GM19240 (cell line): ENCODE measurements around the gene NINL.
"Not testable (repeated sequence)": the region's sequence is repeated elsewhere in the genome, so short reads cannot be mapped to it uniquely, and the experiment has no call there.

Source experiments
- DNase-seq: peaks from one replicate; pipeline ENCODE4 v3.0.0; 2011; ENCODE audit warnings: low spot score; ENCODE audit not compliant: insufficient read length

NINL gene

DNA sequence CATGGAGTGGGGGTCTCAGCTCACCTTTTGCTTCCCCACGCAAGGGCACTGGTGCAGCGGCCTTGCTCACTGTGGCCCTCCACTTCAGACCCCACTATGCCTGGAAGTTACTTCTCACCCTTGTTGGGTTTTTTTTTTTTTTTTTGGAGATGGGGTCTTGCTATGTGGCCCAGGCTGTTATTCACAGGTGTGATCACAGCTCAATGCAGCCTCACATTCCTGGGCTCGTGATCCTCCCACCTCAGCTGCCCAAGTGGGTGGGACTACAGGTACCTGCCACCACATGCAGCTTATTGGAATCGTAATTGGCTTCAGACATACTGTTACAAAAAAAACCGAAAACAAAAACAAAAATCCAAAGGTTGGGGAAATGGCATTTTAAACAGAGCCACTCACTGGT is 32.4 kb downstream of the NINL start:
- DNase-seq = no peak

DNA sequence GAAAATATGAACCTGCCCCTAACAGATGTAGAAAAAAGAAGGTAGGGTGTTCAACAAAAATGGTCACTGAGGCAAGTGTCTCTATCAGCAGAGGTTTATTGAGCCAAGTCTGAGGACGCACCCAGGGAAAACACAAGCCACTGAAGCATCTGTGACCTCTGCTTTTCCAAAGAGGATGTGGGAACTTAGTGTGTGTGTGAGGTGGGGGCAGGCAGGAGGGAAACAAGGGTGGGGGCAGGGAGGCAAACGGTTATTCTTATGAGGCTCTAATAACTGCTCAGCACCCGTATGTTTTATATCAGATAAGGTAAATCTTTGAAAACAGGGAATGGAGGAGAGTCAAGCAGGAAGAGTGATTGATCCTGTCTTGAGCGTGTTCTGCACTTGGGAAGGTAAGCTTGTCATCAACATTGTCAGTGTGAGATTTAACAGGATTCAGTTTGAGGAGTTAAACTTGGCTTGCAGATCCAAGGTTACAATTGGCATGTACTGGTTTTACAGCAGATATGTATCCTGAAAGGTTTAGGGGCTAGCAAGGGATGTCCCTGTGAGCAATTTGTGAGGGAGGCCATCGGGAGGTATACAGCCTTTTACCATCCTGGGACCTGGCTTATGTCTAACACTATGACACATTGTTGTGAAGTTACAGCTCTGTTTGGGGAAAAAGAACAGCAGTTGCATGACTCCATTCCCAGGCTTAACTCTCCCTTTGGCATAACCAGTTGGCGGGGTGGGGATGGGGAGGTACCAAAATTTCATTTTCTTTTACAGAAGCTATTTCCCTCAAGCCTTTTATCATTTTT is 33.7 kb downstream of the NINL start:
- no peak for DNase-seq

DNA sequence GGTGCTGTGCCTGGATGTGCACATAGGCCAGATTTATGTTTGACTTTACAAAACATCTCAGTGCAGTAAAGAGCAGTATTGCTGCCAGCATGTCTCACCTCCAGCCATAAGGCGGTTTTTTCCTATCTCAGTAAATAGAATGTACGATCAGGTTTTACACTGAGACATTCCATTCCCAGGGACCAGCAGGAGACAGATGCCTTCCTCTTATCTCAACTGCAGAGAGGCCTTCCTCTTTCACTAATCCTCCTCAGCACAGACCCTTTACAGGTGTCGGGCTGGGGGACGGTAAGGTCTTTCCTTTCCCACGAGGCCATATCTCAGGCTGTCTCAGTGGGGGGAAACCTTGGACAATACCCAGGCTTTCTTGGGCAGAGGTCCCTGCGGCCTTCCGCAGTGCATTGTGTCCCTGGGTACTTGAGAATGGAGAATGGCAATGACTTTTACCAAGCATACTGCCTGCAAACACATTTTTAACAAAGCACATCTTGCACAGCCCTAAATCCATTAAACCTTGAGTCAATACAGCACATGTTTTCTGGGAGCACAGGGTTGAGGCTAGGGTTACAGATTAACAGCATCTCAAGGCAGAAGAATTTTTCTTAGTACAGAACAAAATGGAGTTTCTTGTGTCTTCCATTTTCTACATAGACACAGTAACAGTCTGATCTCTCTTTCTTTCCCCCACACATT is 34.5 kb downstream of the NINL start:
- not testable (repeated sequence) for DNase-seq

DNA sequence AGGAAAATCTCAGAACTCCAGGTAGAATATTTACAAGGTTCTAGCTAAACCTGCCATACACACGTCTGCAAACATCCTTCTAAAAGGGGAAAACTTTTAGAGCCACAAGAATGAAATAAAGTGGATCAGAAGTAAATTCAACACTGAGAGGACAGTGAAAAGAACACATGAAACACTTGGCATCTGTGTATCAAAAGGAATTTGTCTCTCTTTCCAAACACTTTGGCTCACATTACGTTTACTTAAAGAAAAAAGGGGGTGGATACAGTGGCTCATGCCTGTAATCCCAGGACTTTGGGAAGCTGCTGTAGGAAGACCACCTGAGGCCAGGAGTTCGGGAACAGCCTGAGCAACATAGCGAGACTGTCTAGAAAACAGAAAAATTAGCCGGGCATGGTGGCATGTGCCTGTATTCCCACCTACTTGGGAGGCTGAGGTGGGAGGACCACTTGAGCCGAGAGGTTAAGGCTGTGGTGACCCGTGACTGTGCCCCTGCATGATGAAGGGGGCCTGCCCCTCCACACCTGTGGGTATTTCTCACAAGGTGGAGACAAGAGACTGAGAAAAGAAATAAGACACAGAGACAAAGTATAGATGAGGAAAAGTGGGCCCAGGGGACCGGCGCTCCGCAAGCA is 35.4 kb downstream of the NINL start:
- DNase-seq = no peak

DNA sequence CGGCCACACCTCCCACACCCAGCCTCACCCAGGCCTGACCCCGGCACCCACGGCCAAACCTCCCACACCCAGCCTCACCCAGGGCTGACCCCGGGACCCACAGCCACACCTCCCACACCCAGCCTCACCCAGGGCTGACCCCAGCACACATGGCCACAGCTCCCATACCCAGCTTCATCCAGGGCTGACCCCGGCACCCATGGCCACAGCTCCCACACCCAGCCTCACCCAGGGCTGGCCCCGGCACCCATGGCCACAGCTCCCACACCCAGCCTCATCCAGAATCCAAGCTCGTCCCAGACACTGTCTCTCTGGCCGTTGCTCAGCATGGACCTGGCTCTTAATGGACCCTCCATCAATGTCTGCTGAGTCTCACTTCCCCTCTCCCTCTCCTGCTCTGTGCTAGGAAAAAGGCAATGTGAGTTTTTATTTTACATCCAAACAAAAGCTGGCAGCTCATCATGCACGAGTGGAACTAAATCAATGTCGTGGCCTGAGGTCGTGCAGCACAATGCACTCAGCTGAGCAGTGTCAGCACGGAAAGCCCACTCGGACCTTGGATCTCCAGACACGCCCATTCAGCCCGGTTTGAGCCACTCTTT is 36.1 kb downstream of the NINL start:
- DNase-seq = no peak

DNA sequence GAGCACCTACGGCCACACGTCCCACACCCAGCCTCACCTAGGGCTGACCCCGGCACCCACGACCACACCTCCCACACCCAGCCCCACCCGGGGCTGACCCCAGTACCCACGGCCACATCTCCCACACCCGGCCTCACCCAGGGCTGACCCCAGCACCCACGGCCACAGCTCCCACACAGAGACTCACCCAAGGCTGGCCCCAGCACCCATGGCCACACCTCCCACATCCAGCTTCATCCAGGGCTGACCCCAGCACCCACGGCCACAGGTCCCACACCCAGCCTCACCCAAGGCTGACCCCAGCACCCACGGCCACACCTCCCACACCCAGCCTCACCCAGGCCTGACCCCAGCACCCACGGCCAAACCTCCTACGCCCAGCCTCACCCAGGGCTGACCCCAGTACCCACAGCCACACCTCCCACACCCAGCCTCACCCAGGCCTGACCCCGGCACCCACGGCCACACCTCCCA is 36.7 kb downstream of the NINL start:
- no peak for DNase-seq

DNA sequence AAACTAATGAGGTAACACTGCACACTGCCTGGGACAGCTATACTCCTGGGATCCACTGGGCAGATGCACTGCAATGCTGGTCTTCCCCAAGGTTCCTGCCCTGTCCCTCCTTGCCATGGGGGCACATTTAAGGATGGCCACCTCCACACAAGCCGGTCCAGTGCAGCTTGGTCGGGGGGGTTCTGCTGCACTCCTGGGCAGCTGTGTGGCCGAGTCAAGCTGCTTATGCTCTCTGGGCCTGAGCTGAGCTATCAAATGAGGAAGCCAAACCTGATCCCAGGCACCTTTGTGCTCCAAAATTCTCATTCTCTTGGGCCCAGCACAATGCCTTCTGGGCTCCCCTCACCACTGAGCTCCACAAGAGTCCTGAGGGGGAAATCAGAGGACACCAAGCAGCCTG is 37.3 kb downstream of the NINL start:
- DNase-seq = no peak

DNA sequence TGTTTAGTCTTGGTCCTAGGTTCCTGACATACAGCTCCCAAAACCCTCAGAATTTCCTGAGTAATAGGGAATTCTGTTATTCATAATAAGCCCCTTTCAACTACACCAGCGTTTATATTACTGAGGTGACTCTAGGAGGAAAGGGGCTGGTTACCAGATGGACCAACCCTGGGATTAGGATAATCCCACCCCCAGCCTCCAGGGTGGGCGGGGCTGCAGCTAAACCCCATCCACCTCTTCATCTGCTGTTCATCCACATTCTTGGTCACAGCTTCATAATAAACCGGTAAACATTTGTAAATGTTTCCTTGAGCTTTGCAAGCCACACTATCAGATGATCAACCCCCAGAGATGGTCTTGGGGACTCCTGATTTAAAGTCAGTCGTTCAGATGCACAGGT is 38.3 kb downstream of the NINL start:
- no peak for DNase-seq

DNA sequence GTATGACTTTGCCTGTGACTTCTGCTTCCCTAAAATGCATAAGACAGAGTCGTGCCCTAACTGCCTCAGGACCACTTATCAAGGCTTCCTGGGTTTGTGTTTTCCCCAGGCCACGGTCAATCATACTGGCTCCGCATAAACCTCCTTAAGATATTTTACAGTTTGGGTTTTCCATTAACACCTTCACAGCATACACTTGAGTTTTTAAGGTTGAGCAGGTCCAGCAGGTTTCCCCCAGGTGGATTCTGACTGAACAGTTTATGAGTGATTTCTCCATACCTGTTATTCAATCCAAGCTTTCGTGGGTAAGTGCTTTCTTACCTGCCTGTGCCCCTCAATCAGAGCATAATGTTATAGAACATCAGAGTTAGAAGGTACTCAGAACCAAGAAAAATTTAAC is 39.3 kb downstream of the NINL start:
- DNase-seq = no peak

DNA sequence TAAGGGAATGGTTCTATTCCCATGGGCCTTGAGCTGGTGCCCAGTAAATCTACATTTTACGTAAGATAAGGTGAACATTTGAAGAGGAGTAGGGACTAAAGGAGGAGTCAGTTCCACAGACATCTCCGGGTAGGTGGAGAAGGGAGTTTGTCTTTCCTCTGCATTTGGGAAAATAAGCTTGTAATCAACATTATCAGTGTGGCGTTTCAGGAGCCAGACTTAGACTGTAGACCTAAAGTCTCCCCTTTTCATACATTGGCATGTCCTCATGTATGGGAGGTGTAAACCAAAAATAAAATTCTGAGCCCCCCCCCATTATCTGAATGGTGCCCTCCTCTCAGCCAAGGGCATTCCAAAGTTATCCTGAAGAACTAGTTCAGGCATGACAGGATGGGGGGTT is 40.2 kb downstream of the NINL start:
- no peak for DNase-seq

DNA sequence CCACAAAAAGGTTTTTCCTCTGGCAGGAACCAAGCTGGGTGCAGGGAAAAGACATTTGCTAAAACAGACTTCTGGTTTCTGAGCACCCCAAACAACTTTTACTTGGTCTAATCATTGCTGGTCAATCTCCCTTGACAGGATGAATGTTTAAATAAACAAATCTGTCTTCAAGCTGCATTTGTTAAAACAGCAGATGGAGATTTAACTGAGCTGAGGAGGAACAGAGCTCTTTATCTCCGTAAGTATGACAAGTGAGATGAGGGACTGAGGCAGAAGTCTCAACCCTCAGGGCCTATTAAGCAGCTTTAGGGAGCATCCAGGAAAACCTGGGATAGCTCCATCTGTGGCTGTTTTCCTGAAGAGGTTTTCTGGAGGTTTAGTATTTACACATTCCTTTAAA is 40.6 kb downstream of the NINL start:
- no peak for DNase-seq

DNA sequence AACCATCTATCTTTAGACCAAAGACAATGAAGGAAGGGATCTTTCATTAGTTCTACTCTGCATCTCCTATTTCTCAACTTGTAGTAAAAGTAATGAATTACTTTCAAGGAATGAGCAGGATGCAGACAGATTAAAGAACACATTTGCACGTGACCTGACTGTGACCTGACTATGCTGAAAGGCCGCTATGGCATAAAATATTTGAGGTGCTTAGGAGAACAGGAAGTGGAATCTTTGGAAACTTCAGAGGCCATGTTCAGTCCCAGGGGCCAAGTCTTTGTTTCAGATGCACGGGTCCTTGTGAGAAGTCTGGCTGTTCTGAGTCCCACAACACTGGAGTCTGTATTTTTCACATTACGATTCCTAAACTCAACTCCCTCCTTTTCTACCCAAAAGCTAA is 41.0 kb downstream of the NINL start:
- DNase-seq = no peak

DNA sequence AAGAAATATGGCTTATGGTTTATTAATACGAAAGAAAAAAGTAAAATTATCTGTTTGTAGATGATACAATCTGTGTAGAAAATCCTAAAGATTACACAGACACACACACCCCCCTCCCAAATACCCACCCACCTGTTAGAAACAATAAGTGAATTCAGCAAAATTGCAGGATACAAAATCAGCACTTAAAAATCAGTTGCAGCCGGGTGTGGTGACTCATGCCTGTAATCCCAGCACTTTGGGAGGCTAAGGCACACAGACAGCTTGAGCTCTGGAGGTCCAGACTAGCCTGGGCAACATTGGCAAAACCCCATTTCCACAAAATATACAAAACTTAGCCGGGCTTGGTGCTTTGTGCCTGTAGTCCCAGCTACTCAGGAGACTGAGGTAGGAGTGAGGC is 42.3 kb downstream of the NINL start:
- no peak for DNase-seq

DNA sequence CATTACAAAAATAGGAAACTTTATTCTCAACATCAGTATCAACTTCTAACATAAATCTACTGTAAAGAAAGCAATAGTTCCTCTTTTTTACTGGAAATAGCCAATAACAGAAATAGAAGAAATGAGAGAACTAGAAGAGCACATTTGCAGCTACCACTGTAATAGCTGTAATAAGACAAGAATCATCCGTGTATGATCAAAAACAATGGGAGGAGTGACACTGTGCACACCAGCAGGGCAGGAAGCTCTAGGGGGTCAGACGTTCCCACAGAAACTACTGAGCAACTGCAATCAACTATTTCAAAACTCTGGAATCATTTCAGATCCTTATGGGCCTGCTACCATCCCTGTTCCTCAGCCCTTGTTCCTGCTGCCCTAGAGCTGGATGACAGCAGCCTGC is 43.7 kb downstream of the NINL start:
- DNase-seq = no peak

DNA sequence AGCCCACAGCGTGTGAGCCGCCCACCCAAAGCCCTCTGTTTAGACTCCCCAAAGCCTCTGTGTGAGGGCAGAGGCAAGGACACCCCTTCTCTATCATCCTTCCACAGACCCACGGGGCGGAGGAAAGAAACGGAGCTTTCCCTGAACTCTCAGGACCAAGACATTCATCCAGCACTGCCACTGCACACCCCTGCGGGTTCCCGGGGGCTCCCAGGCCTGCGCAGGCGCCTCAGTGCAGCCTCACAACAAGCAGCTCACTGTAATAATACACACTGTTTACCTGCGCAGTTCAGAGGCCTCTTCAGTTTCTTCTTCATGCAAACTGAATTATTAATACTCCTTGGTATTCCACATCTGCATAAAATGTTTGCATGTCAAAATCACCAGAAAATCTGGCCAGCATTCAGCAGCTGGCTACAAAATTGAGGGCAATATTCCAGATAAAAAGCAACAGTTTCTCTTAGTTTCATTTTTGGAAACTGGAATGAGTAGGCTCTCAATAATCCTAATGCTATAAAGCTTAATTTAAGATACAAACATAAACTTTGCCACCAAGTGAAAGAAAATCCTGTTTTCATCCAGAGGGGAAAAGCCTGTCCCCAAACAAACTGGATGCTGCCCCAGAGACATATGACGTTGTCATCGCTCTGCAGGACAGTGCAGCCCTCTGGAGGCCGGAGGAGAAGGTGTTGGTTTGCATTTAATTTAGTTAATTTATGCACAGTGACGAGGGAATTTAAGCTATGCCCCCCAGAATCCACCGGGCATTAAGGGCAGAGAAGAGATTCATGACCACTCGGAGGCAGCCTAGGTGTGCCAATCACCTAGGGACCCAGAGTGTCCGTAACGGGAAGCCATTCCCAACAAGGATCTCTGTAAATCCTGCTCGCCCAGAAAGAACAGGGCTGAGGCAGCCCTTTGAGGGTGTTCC is 45.3 kb downstream of the NINL start:
- no peak for DNase-seq

DNA sequence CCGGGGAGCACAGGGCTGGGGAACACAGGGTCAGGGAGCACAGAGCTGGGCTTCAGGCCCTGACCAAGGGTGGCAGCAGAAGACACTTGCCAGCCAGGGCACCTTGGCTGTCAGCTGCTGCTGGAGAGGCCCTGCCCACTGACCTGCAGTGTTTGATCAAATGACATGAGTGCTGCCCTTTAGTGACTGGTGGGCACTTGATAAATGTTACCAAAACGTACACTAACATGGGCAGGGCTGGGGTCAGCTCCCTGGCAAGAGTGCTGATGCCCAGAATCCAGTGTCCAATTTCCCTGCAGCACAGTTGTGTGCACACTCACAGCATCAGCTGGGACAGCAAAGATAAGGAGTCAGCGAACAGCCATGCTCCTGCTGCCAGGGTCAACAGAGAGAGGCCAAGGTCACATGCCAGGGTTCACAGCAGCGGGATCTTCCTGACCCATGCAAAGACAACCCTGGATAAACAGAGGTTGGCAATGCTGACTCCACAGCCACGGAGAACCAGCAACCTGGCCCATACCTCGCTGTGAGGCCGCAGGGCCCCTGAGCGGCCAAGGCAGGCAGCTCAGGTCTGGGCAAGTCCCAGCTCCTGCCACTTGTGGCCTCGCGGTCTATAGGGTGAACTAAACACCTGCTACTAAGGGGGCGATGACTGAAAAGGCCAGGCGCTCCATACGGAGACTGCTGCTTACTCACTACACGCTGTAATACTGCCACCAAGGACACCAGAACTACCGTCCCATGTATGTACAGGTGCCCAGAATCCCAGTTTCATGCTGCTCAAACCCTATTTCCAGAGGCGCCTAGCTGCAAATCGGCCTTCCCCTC is 46.3 kb downstream of the NINL start:
- no peak for DNase-seq

DNA sequence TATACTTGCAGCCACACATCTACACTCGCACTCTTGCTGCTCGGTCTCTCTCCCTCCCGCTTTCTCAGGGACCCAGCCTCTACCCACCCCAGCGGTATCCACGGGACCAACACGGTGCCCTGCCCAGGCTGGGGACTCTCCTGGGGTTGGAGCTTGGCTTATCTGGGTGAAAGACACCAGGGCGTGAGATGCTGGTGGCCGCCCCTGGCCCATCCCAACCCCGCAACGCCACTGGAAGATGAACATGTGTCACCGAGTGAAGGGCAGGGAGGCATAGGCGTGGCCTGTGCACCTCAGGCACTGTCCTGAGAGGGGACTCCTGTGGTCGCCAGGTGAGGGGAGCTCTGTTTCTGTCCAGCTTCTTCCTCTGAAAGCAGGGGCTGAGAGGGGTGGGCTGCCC is 47.4 kb downstream of the NINL start:
- no peak for DNase-seq

DNA sequence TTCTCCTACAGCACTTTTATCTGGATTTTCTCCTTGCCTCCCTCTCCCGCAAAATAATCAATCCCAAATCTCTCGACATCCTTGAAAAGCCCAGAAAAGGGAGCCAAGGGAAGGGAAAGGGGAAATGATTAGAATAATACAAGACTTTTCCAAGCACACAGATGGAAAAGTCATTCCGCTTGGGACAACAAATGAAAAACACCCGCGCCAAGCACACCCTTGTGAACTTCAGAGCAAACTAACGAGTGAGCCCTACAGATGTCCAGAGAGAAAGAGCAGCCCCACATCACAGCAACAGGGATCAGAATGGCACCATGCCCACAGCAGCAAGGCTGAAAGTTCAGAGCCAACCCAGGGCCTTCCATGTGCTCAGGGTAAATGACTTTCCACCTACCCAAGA is 49.6 kb downstream of the NINL start:
- no peak for DNase-seq

DNA sequence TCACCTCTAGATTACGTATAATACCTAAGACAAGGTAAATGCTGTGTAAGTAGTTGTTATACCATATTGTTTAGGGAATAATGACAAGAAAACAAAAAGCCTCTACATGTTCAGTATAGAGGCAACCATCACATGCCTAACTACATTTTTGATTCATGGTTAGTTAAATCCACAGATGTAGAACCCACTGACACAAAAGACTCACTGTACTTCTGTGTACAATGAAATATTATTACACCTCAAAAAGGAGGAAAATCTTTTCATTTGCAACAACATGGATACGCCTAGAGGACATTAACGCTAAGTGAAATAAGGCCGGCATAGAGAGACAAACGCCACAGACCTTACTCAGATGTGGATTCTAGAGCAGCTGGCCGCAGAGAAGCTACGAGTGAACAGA is 50.5 kb downstream of the NINL start:
- no peak for DNase-seq
